GM19468 (cell line): Measurements from ENCODE around the gene SUPT5H.
A peak's percentile ranks its signal among the peaks of the same experiment; 100 is the strongest.

Experiments used
- ATAC-seq: cut with Tn5 transposase; IDR thresholded peaks from one replicate; pipeline ENCODE4 v1.9.1; 2021; ENCODE audit warnings: mild to moderate bottlenecking, moderate library complexity, moderate number of reproducible peaks; ENCODE audit not compliant: unreplicated experiment; ENCODE audit errors: extremely low read depth

The SUPT5H gene

GRCh38 chr19:39408392-39409207 is 36.8 kb upstream of the SUPT5H start:
- no peak for ATAC-seq

- ATAC-seq: no peak
Observed at GRCh38 chr19:39409208-39410016, 36.0 kb upstream of the SUPT5H start.

GRCh38 chr19:39410017-39410830 is 35.2 kb upstream of the SUPT5H start:
- no peak for ATAC-seq

GRCh38 chr19:39410831-39411080 is 34.6 kb upstream of the SUPT5H start:
- ATAC-seq: no peak

GRCh38 chr19:39411081-39411831 is 34.1 kb upstream of the SUPT5H start:
- no peak for ATAC-seq

GRCh38 chr19:39411832-39412099 is 33.6 kb upstream of the SUPT5H start:
- no peak for ATAC-seq

GRCh38 chr19:39412100-39412866 is 33.1 kb upstream of the SUPT5H start, which contains the start of gene PLEKHG2:
Gene PLEKHG2, plus strand, starts transcription at chr19:39412669. Its CDS starts 1,418 bp downstream, at chr19:39414087.
- ATAC-seq: peak; percentile 55

- no peak for ATAC-seq
Observed at GRCh38 chr19:39412867-39413271, 32.5 kb upstream of the SUPT5H start.

GRCh38 chr19:39413272-39413910 is 32.0 kb upstream of the SUPT5H start:
- ATAC-seq: no peak

- ATAC-seq: no peak
Observed at GRCh38 chr19:39413911-39414608, 31.3 kb upstream of the SUPT5H start.

- ATAC-seq: no peak
Observed at GRCh38 chr19:39415111-39416046, 30.0 kb upstream of the SUPT5H start.

GRCh38 chr19:39416152-39417120 is 28.9 kb upstream of the SUPT5H start:
- no peak for ATAC-seq

GRCh38 chr19:39417463-39418181 is 27.8 kb upstream of the SUPT5H start:
- no peak for ATAC-seq

GRCh38 chr19:39419003-39419402 is 26.4 kb upstream of the SUPT5H start:
- no peak for ATAC-seq

- no peak for ATAC-seq
Observed at GRCh38 chr19:39420769-39421168, 24.6 kb upstream of the SUPT5H start.

GRCh38 chr19:39422020-39422419 is 23.4 kb upstream of the SUPT5H start:
- ATAC-seq: no peak
